CD4-positive, alpha-beta T cell (primary cell): Measurements from ENCODE around the gene MPP1. TPM values are rescaled to one million over a fixed set of nuclear protein-coding genes. Genes with fewer than 3 reads are reported as not detected.
A peak's percentile ranks its signal among the peaks of the same experiment; 100 is the strongest.

ENCODE experiments used
- ATAC-seq: fragments of 200-7000 bp; cut with Tn5 transposase; one replicate; pipeline ENCODE4 v1.10.0; 2022; ENCODE audit warnings: mild to moderate bottlenecking; ENCODE audit not compliant: poor library complexity
- CTCF ChIA-PET: fragments of 350-600 bp; sonication (Branson Sonifier 250); formaldehyde crosslinking; loops from one replicate; lab custom pipeline; 2021; ENCODE audit warnings: antibody characterized with exemption, inconsistent platforms; lab: Charles Lee
- POLR2A ChIA-PET: fragments of 350-600 bp; sonication (Branson Sonifier 250); formaldehyde crosslinking; loops from one replicate; lab custom pipeline; 2021; ENCODE audit warnings: antibody characterized with exemption, inconsistent platforms; lab: Charles Lee
- DNase-seq, 14 experiments: peaks; one replicate each; pipeline ENCODE4 v3.0.0-alpha.2; 2013 to 2020; ENCODE audit warnings: mixed read lengths in 2 of 14
- H3K27ac ChIP-seq, 2 donors: one replicate each; pipeline versions ENCODE4 v1.5.1 to v1.7.0; 2013; ENCODE audit warnings: low read length in 2 of 2, low read depth in 1 of 2, mild to moderate bottlenecking in 1 of 2
- H3K27me3 ChIP-seq, 2 experiments: 1 replicate in 1 of 2; 2 replicates in 1 of 2; pipeline versions ENCODE4 v1.6.1 to v1.7.0; 2013; ENCODE audit warnings: low read length in 2 of 2, control low read depth in 1 of 2, mild to moderate bottlenecking in 1 of 2, moderate library complexity in 1 of 2; ENCODE audit not compliant: insufficient read depth in 2 of 2, control insufficient read depth in 1 of 2
- H3K36me3 ChIP-seq: one replicate; pipeline ENCODE4 v1.6.1; 2013; ENCODE audit warnings: low read length, control low read depth; ENCODE audit not compliant: insufficient read depth
- H3K4me1 ChIP-seq: one replicate; pipeline ENCODE4 v1.6.1; 2013; ENCODE audit warnings: low read length, control low read depth; ENCODE audit not compliant: insufficient read depth
- H3K4me3 ChIP-seq: one replicate; pipeline ENCODE4 v1.5.1; 2013; ENCODE audit warnings: mild to moderate bottlenecking, low read length, moderate library complexity
- H3K9me3 ChIP-seq, 2 experiments: 1 replicate in 1 of 2; 2 replicates in 1 of 2; pipeline versions ENCODE4 v1.6.1 to v1.7.0; 2013; ENCODE audit warnings: low read length in 2 of 2, mild to moderate bottlenecking in 2 of 2, control low read depth in 1 of 2, moderate library complexity in 1 of 2; ENCODE audit not compliant: control insufficient read depth in 1 of 2, insufficient read depth in 1 of 2
- H3K27ac Mint-ChIP-seq: one replicate; pipeline ENCODE4 v1.8.0; 2020; ENCODE audit warnings: mixed read lengths
- H3K27me3 Mint-ChIP-seq: one replicate; pipeline ENCODE4 v1.8.0; 2021; ENCODE audit warnings: mixed read lengths
- H3K36me3 Mint-ChIP-seq: one replicate; pipeline ENCODE4 v1.8.0; 2021; ENCODE audit warnings: low read depth, mixed read lengths
- H3K4me1 Mint-ChIP-seq: one replicate; pipeline ENCODE4 v1.8.0; 2021; ENCODE audit warnings: low read depth, mixed read lengths
- H3K4me3 Mint-ChIP-seq: one replicate; pipeline ENCODE4 v1.8.0; 2020; ENCODE audit warnings: mild to moderate bottlenecking, mixed read lengths
- H3K9me3 Mint-ChIP-seq: one replicate; pipeline ENCODE4 v1.8.0; 2020; ENCODE audit warnings: mixed read lengths
- CTCF ChIP-seq: fragments of 200-600 bp; IDR thresholded peaks from one replicate; pipeline ENCODE4 v1.8.0; 2022; ENCODE audit warnings: antibody characterized with exemption, mild to moderate bottlenecking
- intact Hi-C, 2 experiments: fragments of 100-400 bp; cut with DNase I in 1 of 2; cut with micrococcal nuclease in 1 of 2; formaldehyde crosslinking; loops; one replicate each; pipeline versions ENCODE4 v1.15.1 to v1.9.0; 2023 to 2025; cut with DNase I, micrococcal nuclease
- total RNA-seq, 174 experiments: library from RNA in 2 of 174; stranded (reverse) in 2 of 174; gene quantifications; one replicate each; pipeline ENCODE4 v1.2.3 and lab custom pipeline; 2021 to 2026

MPP1 gene
- total RNA-seq, 2 experiments from 2014 or later = 10.7 to 13.1 TPM

- H3K36me3 ChIP-seq = no peaks in the 10 kb centered on the region
- H3K27me3 ChIP-seq = no peaks in the 10 kb centered on the region
- peaks cover 43% of the 10 kb centered on the region for H3K4me1 ChIP-seq
- no peak for TF ChIP-seq CTCF
- CTCF ChIA-PET = interaction anchor here (0.9 kb wide), 1 partner anchor 9 kb away, joined by 3 read pairs; no protein-coding TSS in a partner anchor
- Mint-ChIP-seq H3K27ac (peak overlapping the region; percentile 51), H3K27me3 (no peaks in the 10 kb centered on the region), H3K4me3 (no peak overlapping the region), H3K36me3 (no peaks in the 10 kb centered on the region), H3K9me3 (no peaks in the 10 kb centered on the region), H3K4me1 (peaks cover 48% of the 10 kb centered on the region)
- H3K4me3 ChIP-seq = no peak overlapping the region
- no peak overlapping the region for H3K27ac ChIP-seq
- no peaks in the 10 kb centered on the region for H3K9me3 ChIP-seq
- POLR2A ChIA-PET = interaction anchor here (1.0 kb wide), 1 partner anchor 10 kb away, joined by 3 read pairs; no protein-coding TSS in a partner anchor
- intact Hi-C loops = no loop called here
- DNase-seq (no peak), ATAC-seq (no peak)
These were observed 65.3 kb downstream of the MPP1 start for GRCh38 chrX:154739952-154740465.

- peak overlapping the region; percentile 39 for H3K4me3 Mint-ChIP-seq
- H3K9me3 Mint-ChIP-seq = no peaks in the 10 kb centered on the region
- ChIA-PET POLR2A (interaction anchor here (0.9 kb wide), 2 partner anchors 10 to 13 kb away, joined by 5 to 6 read pairs; partner anchors contain the start of gene GAB3), CTCF (interaction anchor here (1.0 kb wide), 1 partner anchor 13 kb away, joined by 3 read pairs; no protein-coding TSS in a partner anchor)
- no peak overlapping the region for H3K4me3 ChIP-seq
- peak overlapping the region in 1 of 2 donors; percentile 13 for H3K27ac ChIP-seq
- no peaks in the 10 kb centered on the region for H3K36me3 Mint-ChIP-seq
- intact Hi-C loops = no loop called here
- peak in 4 of 14 experiments; percentile 49 to 66 (median 56) for DNase-seq
- TF ChIP-seq CTCF = no peak
- no peaks in the 10 kb centered on the region for H3K9me3 ChIP-seq
- H3K36me3 ChIP-seq = no peaks in the 10 kb centered on the region
- no peaks in the 10 kb centered on the region for H3K27me3 Mint-ChIP-seq
- peak overlapping the region; percentile 57 for H3K27ac Mint-ChIP-seq
- peaks cover 54% of the 10 kb centered on the region for H3K4me1 ChIP-seq
- peak; percentile 40 for ATAC-seq
- H3K27me3 ChIP-seq = no peaks in the 10 kb centered on the region
- peaks cover 63% of the 10 kb centered on the region for H3K4me1 Mint-ChIP-seq
These were observed 67.1 kb downstream of the MPP1 start for GRCh38 chrX:154738011-154738738.

GRCh38 chrX:154737136-154737535 is 68.1 kb downstream of the MPP1 start:
- H3K27me3 Mint-ChIP-seq = no peaks in the 10 kb centered on the region
- H3K36me3 Mint-ChIP-seq = no peaks in the 10 kb centered on the region
- Histone ChIP-seq H3K4me1 (peaks cover 62% of the 10 kb centered on the region), H3K36me3 (no peaks in the 10 kb centered on the region), H3K9me3 (no peaks in the 10 kb centered on the region), H3K4me3 (no peak overlapping the region), H3K27ac (no peak overlapping the region), H3K27me3 (no peaks in the 10 kb centered on the region)
- peaks cover 73% of the 10 kb centered on the region for H3K4me1 Mint-ChIP-seq
- ChIA-PET POLR2A (no interaction called here), CTCF (no interaction called here)
- no peak for TF ChIP-seq CTCF
- intact Hi-C loops = no loop called here
- DNase-seq (no peak), ATAC-seq (no peak)
- H3K27ac Mint-ChIP-seq = peak overlapping the region; percentile 94
- H3K4me3 Mint-ChIP-seq = no peak overlapping the region
- no peaks in the 10 kb centered on the region for H3K9me3 Mint-ChIP-seq
